WTC11 (cell line): ENCODE measurements around the gene GLIPR1.

ENCODE experiments used
- ATF3 ChIP-seq: sonication (generic); formaldehyde crosslinking; conservative IDR thresholded peaks from 2 replicates; pipeline ENCODE4 v1.8.1; 2022; ENCODE audit warnings: mild to moderate bottlenecking, missing genetic modification reagents
- CREB1 ChIP-seq: sonication (generic); formaldehyde crosslinking; IDR thresholded peaks from 2 replicates; pipeline ENCODE4 v1.8.0; 2023; ENCODE audit warnings: mild to moderate bottlenecking, missing genetic modification reagents
- E2F4 ChIP-seq: sonication (generic); formaldehyde crosslinking; IDR thresholded peaks from 2 replicates; pipeline ENCODE4 v1.8.1; 2022; ENCODE audit warnings: low read depth, mild to moderate bottlenecking, moderate library complexity, missing genetic modification reagents, borderline replicate concordance
- ESRRA ChIP-seq: sonication (generic); formaldehyde crosslinking; IDR thresholded peaks from 2 replicates; pipeline ENCODE4 v1.8.1; 2022; ENCODE audit warnings: mild to moderate bottlenecking, missing genetic modification reagents, borderline replicate concordance
- FOXJ3 ChIP-seq: sonication (generic); formaldehyde crosslinking; IDR thresholded peaks from 2 replicates; pipeline ENCODE4 v1.9.0; 2021; ENCODE audit warnings: missing genetic modification reagents, mild to moderate bottlenecking, borderline replicate concordance
- FOXP4 ChIP-seq: sonication (generic); formaldehyde crosslinking; IDR thresholded peaks from 2 replicates; pipeline ENCODE4 v1.8.0; 2022; ENCODE audit warnings: mild to moderate bottlenecking, missing genetic modification reagents
- GABPB1 ChIP-seq: sonication (generic); formaldehyde crosslinking; IDR thresholded peaks from 2 replicates; pipeline ENCODE4 v1.8.1; 2023; ENCODE audit warnings: mild to moderate bottlenecking, missing genetic modification reagents
- HMGXB4 ChIP-seq: sonication (generic); formaldehyde crosslinking; IDR thresholded peaks from 2 replicates; pipeline ENCODE4 v1.8.1; 2023; ENCODE audit warnings: mild to moderate bottlenecking, moderate library complexity, missing genetic modification reagents
- NFYB ChIP-seq: sonication (generic); formaldehyde crosslinking; conservative IDR thresholded peaks from 2 replicates; pipeline ENCODE4 v1.8.0; 2022; ENCODE audit warnings: low read depth, missing genetic modification reagents
- SP1 ChIP-seq: sonication (generic); formaldehyde crosslinking; conservative IDR thresholded peaks from 2 replicates; pipeline ENCODE4 v1.8.1; 2022; ENCODE audit warnings: missing genetic modification reagents
- TEAD4 ChIP-seq: sonication (generic); formaldehyde crosslinking; IDR thresholded peaks from 2 replicates; pipeline ENCODE4 v1.8.0; 2022; ENCODE audit warnings: mild to moderate bottlenecking, missing genetic modification reagents
- USF1 ChIP-seq: sonication (generic); formaldehyde crosslinking; IDR thresholded peaks from 2 replicates; pipeline ENCODE4 v1.8.0; 2022; ENCODE audit warnings: mild to moderate bottlenecking, missing genetic modification reagents
- ZNF232 ChIP-seq: sonication (generic); formaldehyde crosslinking; IDR thresholded peaks from 2 replicates; pipeline ENCODE4 v1.8.0; 2022; ENCODE audit warnings: mild to moderate bottlenecking, missing genetic modification reagents
- TF ChIP-seq, protein P1 (sequence below): fragments of 200-600 bp; IDR thresholded peaks from 2 replicates; pipeline ENCODE4 v1.8.0; 2022; ENCODE audit warnings: antibody characterized with exemption

DNA sequence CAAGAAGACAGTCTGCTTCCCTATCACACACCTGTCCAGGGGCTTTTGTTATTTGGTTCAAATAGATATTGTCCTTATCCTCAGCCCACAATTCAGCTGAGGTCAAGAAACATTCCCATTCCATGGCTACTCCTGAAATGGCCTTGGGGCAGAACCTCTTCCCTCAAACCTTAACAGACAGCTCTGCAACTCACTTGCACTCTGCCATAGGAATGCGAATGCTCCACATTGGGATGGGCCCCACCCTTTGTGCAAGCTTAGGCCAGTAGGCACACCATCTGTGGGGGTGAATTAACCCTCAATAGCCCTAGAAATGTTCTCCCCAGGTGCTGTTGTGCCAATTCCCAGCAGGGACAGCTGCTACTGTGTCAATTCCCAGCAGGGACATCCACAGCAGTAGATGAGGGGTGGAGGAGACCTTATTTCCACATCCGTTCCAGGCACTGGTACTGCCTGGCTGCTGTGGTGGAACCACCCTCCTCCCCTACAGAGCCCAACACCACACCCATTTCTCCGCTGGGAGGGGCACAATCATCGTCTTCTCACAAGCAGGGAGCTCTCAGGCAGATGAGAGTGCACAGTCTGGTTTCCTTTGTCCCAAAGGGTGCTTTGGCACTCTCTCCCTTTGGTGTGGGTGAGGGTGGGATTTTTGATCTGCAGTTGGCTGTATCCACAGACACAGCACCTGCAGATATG, 42.3 kb upstream of the GLIPR1 start:
- no peak for TF ChIP-seq TEAD4 (CRISPR knock-in tag)
- TF ChIP-seq, protein P1, sequence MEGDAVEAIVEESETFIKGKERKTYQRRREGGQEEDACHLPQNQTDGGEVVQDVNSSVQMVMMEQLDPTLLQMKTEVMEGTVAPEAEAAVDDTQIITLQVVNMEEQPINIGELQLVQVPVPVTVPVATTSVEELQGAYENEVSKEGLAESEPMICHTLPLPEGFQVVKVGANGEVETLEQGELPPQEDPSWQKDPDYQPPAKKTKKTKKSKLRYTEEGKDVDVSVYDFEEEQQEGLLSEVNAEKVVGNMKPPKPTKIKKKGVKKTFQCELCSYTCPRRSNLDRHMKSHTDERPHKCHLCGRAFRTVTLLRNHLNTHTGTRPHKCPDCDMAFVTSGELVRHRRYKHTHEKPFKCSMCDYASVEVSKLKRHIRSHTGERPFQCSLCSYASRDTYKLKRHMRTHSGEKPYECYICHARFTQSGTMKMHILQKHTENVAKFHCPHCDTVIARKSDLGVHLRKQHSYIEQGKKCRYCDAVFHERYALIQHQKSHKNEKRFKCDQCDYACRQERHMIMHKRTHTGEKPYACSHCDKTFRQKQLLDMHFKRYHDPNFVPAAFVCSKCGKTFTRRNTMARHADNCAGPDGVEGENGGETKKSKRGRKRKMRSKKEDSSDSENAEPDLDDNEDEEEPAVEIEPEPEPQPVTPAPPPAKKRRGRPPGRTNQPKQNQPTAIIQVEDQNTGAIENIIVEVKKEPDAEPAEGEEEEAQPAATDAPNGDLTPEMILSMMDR: no peak
- TF ChIP-seq FOXP4 (CRISPR knock-in tag): no peak
- TF ChIP-seq ZNF232 (CRISPR knock-in tag): no peak
- TF ChIP-seq HMGXB4 (CRISPR knock-in tag): no peak
- TF ChIP-seq E2F4 (CRISPR knock-in tag): no peak
- no peak for TF ChIP-seq ESRRA (CRISPR knock-in tag)
- no peak for TF ChIP-seq CREB1 (CRISPR knock-in tag)
- TF ChIP-seq SP1 (CRISPR knock-in tag): no peak
- TF ChIP-seq GABPB1: no peak
- TF ChIP-seq FOXJ3 (CRISPR knock-in tag): no peak
- no peak for TF ChIP-seq NFYB (CRISPR knock-in tag)
- TF ChIP-seq USF1 (CRISPR knock-in tag): no peak
- no peak for TF ChIP-seq ATF3
